ENCODE measurements around the gene COX7A1.

- no peak for TF ChIP-seq CTCF (IDR thresholded peaks at IDR 0.05)
- peak; percentile 78 to 80 for TF ChIP-seq POLR2A (IDR thresholded peaks at IDR 0.05)
These were observed at the start of gene COX7A1 for GRCh38 chr19:36152352-36153091.

Data from heart left ventricle (tissue), 13 donors.